ENCODE measurements around the gene MUC4.

Gene MUC4

GRCh38 chr3:195815169-195815771 is 3.5 kb upstream of the MUC4 start:
- no peak for TF ChIP-seq CTCF (IDR thresholded peaks at IDR 0.05; ENCODE audit: low read length)
- no peak for TF ChIP-seq EZH2 (IDR thresholded peaks at IDR 0.05; ENCODE audit: borderline replicate concordance, low read length)
- H3K9me2 ChIP-seq (ENCODE audit: low read depth, low read length): no peaks in the 10 kb centered on the region
- H3F3A ChIP-seq (ENCODE audit: insufficient read depth, low read length): no peaks in the 10 kb centered on the region
- H3K27ac ChIP-seq (ENCODE audit: low read depth, low read length, poor library complexity, severe bottlenecking): no peak overlapping the region
- H3K9me3 ChIP-seq (ENCODE audit: low read length): no peaks in the 10 kb centered on the region
- no peak overlapping the region for H3K4me2 ChIP-seq (ENCODE audit: low read length)
- no peaks in the 10 kb centered on the region for H4K20me1 ChIP-seq (ENCODE audit: insufficient read depth, low read length)
- H3K9ac ChIP-seq (ENCODE audit: low read length): no peak overlapping the region
- no peak overlapping the region for H2AFZ ChIP-seq (ENCODE audit: low read length)
- H3K27me3 ChIP-seq (ENCODE audit: insufficient read depth, low read length): peaks cover 25% of the 10 kb centered on the region
- H3K79me2 ChIP-seq (ENCODE audit: insufficient read depth, low read length): no peaks in the 10 kb centered on the region
- no peaks in the 10 kb centered on the region for H3K4me1 ChIP-seq (ENCODE audit: insufficient read depth, low read length, severe bottlenecking)
- H3K36me3 ChIP-seq (ENCODE audit: insufficient read depth, low read length): no peaks in the 10 kb centered on the region
- H3K4me3 ChIP-seq (ENCODE audit: low read depth, low read length, poor library complexity, severe bottlenecking): no peak overlapping the region

GRCh38 chr3:195813916-195814640 is 2.3 kb upstream of the MUC4 start:
- H2AFZ ChIP-seq (ENCODE audit: low read length): no peak overlapping the region
- no peaks in the 10 kb centered on the region for H3F3A ChIP-seq (ENCODE audit: insufficient read depth, low read length)
- H3K79me2 ChIP-seq (ENCODE audit: insufficient read depth, low read length): no peaks in the 10 kb centered on the region
- no peaks in the 10 kb centered on the region for H3K4me1 ChIP-seq (ENCODE audit: insufficient read depth, low read length, severe bottlenecking)
- H3K9me3 ChIP-seq (ENCODE audit: low read length): no peaks in the 10 kb centered on the region
- no peak overlapping the region for H3K9ac ChIP-seq (ENCODE audit: low read length)
- no peak overlapping the region for H3K4me2 ChIP-seq (ENCODE audit: low read length)
- no peaks in the 10 kb centered on the region for H4K20me1 ChIP-seq (ENCODE audit: insufficient read depth, low read length)
- no peak overlapping the region for H3K27ac ChIP-seq (ENCODE audit: low read depth, low read length, poor library complexity, severe bottlenecking)
- TF ChIP-seq CTCF (IDR thresholded peaks at IDR 0.05; ENCODE audit: low read length) (no peak), EZH2 (IDR thresholded peaks at IDR 0.05; ENCODE audit: borderline replicate concordance, low read length) (no peak)
- peaks cover 25% of the 10 kb centered on the region for H3K27me3 ChIP-seq (ENCODE audit: insufficient read depth, low read length)
- no peak overlapping the region for H3K4me3 ChIP-seq (ENCODE audit: low read depth, low read length, poor library complexity, severe bottlenecking)
- no peaks in the 10 kb centered on the region for H3K9me2 ChIP-seq (ENCODE audit: low read depth, low read length)
- no peaks in the 10 kb centered on the region for H3K36me3 ChIP-seq (ENCODE audit: insufficient read depth, low read length)

- Histone ChIP-seq H3K9me3 (ENCODE audit: low read length) (no peaks in the 10 kb centered on the region), H3K79me2 (ENCODE audit: insufficient read depth, low read length) (no peaks in the 10 kb centered on the region), H2AFZ (ENCODE audit: low read length) (no peak overlapping the region), H3K27me3 (ENCODE audit: insufficient read depth, low read length) (peaks cover 30% of the 10 kb centered on the region), H3K4me1 (ENCODE audit: insufficient read depth, low read length, severe bottlenecking) (no peaks in the 10 kb centered on the region), H3K9ac (ENCODE audit: low read length) (no peak overlapping the region), H3K9me2 (ENCODE audit: low read depth, low read length) (no peaks in the 10 kb centered on the region), H3K27ac (ENCODE audit: low read depth, low read length, poor library complexity, severe bottlenecking) (no peak overlapping the region), H3K4me2 (ENCODE audit: low read length) (no peak overlapping the region), H3K4me3 (ENCODE audit: low read depth, low read length, poor library complexity, severe bottlenecking) (no peak overlapping the region), H3F3A (ENCODE audit: insufficient read depth, low read length) (no peaks in the 10 kb centered on the region), H3K36me3 (ENCODE audit: insufficient read depth, low read length) (no peaks in the 10 kb centered on the region), H4K20me1 (ENCODE audit: insufficient read depth, low read length) (no peaks in the 10 kb centered on the region)
- TF ChIP-seq EZH2 (IDR thresholded peaks at IDR 0.05; ENCODE audit: borderline replicate concordance, low read length) (no peak), CTCF (IDR thresholded peaks at IDR 0.05; ENCODE audit: low read length) (no peak)
Observed at GRCh38 chr3:195812366-195812765, 637 bp upstream of the MUC4 start.

Measured in OCI-LY1 (cell line).